GM12891 (cell line): ENCODE data around the gene EPB41L5.

ENCODE experiments used
- PAX5 ChIP-seq: IDR thresholded peaks from 2 replicates; pipeline ENCODE4 v1.6.1; 2011; ENCODE audit warnings: low read length, moderate library complexity, mild to moderate bottlenecking; ENCODE audit not compliant: insufficient read depth, severe bottlenecking
- POLR2A ChIP-seq: IDR thresholded peaks from 2 replicates; pipeline ENCODE4 v1.6.1; 2011; ENCODE audit warnings: low read depth, low read length, control low read depth
- POLR2AphosphoS5 ChIP-seq: IDR thresholded peaks from 2 replicates; pipeline ENCODE4 v1.6.1; 2011; ENCODE audit warnings: low read depth, low read length, control low read depth
- POU2F2 ChIP-seq: IDR thresholded peaks from 2 replicates; pipeline ENCODE4 v1.6.1; 2011; ENCODE audit warnings: low read depth, mild to moderate bottlenecking, control low read depth, low read length, moderate library complexity
- SPI1 ChIP-seq: IDR thresholded peaks from 2 replicates; pipeline ENCODE4 v1.6.1; 2011; ENCODE audit warnings: low read depth, low read length, control low read depth
- TAF1 ChIP-seq: IDR thresholded peaks from 2 replicates; pipeline ENCODE4 v1.6.1; 2011; ENCODE audit warnings: low read depth, low read length, control low read depth

DNA sequence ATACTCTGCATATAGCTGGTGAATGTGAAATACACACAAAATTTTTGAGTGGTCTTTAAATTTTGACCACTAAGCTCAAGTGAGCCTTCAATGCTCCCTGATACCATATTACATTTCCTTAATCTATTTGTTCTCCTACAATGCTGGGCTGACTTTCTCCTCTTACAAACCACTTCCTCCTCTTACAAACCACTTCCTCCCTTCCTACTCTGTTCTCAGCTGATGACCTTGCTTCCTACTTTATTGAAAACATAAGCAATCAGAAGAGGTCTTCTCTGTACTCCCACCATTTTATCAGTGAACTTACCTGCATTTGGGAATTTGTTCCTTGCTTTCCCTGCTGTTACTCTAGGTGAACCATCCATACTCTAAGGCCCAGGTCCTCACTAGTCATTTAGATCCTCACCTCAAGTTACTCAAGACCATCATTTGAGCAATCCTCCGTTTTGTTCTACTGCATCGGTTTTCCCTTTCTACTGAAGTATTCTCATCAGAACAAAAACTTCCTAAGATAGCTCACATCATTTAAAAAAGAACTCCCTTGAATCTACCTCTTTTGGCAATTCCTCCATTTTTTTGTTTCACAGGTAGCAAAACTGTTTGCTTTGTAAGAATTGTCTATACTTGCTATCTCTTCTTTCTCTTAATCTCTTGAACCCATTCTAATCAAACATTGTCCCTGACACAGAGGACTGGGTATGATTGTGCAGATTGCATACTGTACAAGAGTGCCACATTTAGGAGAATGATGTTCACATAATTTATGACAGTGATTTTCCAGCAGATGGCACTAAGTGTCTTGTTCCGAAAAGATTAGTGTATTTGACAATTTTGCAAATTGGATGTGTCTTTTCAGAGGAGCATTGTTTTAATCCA is 96.5 kb downstream of the EPB41L5 start:
- no peak for TF ChIP-seq TAF1
- peak; percentile 81 for TF ChIP-seq SPI1
- TF ChIP-seq POLR2A = no peak
- TF ChIP-seq POLR2AphosphoS5 = no peak
- no peak for TF ChIP-seq PAX5
- TF ChIP-seq POU2F2 = no peak
